ENCODE results near the gene METTL24. TPM values are rescaled to one million over a fixed set of nuclear protein-coding genes. Genes with fewer than 3 reads are reported as not detected.
A peak's percentile ranks its signal among the peaks of the same experiment; 100 is the strongest.

Gene METTL24
- total and polyA plus RNA-seq, 2 of the 8 experiments (the other 6 are each of a cell fraction or from before 2014, with no cell fraction given): 0.30 to 0.39 TPM

GRCh38 chr6:110270165-110270564, 88.0 kb downstream of the METTL24 start:
- 59% methylated on average over 4 of the region's 4 CpGs; no CpG with 5 or more reads in 1 of the 2 experiments for WGBS, 2 experiments (ENCODE audit: extremely low coverage in 1 of 2, insufficient coverage in 1 of 2, insufficient read length in 1 of 2, insufficient replicate concordance in 2 of 2, low coverage in 1 of 2, low lambda C conversion rate in 2 of 2, missing lambda C conversion rate in 1 of 2)
- peak overlapping the region; percentile 14 to 15; a peak in 2 of 4 replicates for H3K4me2 ChIP-seq (ENCODE audit: insufficient read depth in 1 of 2, low read depth in 2 of 2, low read length in 2 of 2)
- CTCF ChIA-PET (ENCODE audit: partially characterized antibody): interaction anchor here (1.5 kb wide), 2 partner anchors 29 to 121 kb away, joined by 3 to 5 read pairs; no protein-coding TSS in a partner anchor
- TF ChIP-seq TCF12 (IDR thresholded peaks at IDR 0.05; ENCODE audit: low read depth, low read length) (no peak), RAD21 (IDR thresholded peaks at IDR 0.05 in 1 of 2, conservative IDR thresholded peaks at IDR 0.05 in 1 of 2; ENCODE audit: low read depth in 2 of 2, low read length in 2 of 2) (peak in 1 of 2 experiments; percentile 7; a peak in 1 of 4 replicates), JUN (IDR thresholded peaks at IDR 0.05; ENCODE audit: low read depth, low read length) (0 out of 2 replicates have a peak, but pooled peaks have one; percentile 23), POLR2A (IDR thresholded peaks at IDR 0.05; ENCODE audit: control extremely low read depth in 1 of 2, low read depth in 2 of 2, low read length in 2 of 2) (peak in 1 of 2 experiments; percentile 33; a peak in 1 of 3 replicates), RBBP5 (IDR thresholded peaks at IDR 0.05; ENCODE audit: borderline replicate concordance, low read depth, low read length) (peak; percentile 84; the same call in 1 of the 2 replicates), SP2 (IDR thresholded peaks at IDR 0.05; ENCODE audit: low read length) (no peak), TAF7 (optimal IDR thresholded peaks at IDR 0.05; ENCODE audit: borderline replicate concordance, low read depth, low read length) (no peak), TAF1 (IDR thresholded peaks at IDR 0.05; ENCODE audit: low read depth, low read length) (peak; percentile 46; the same call in 1 of the 2 replicates), KDM5A (IDR thresholded peaks at IDR 0.05; ENCODE audit: low read length) (no peak), CBX5 (IDR thresholded peaks at IDR 0.05; ENCODE audit: low read depth, low read length) (no peak), E2F6 (IDR thresholded peaks at IDR 0.05) (no peak), POU5F1 (IDR thresholded peaks at IDR 0.05; ENCODE audit: low read depth, low read length) (no peak), EGR1 (IDR thresholded peaks at IDR 0.05; ENCODE audit: borderline replicate concordance, low read depth, low read length) (no peak)

More at GRCh38 chr6:110270165-110270564, 88.0 kb downstream of the METTL24 start:
- Histone ChIP-seq H3K79me1 (ENCODE audit: low read depth, low read length) (no peaks in the 10 kb centered on the region), H2AK5ac (ENCODE audit: low read depth, low read length) (no peak overlapping the region), H4K8ac (ENCODE audit: extremely low read depth, insufficient read depth, low read length) (no peak overlapping the region), H3K23me2 (ENCODE audit: low read depth, low read length) (no peaks in the 10 kb centered on the region), H2BK120ac (replicated peaks; ENCODE audit: low read depth, low read length) (no peak overlapping the region), H3K79me2 (ENCODE audit: control insufficient read depth in 1 of 2, insufficient read depth in 2 of 2, low read length in 2 of 2) (no peaks in the 10 kb centered on the region), H3K56ac (replicated peaks; ENCODE audit: insufficient read length, low read depth, low read length) (no peak overlapping the region), H4K91ac (replicated peaks; ENCODE audit: insufficient read length, low read length) (no peak overlapping the region), H3K27me3 (replicated peaks in 1 of 4; ENCODE audit: control insufficient read depth in 3 of 4, extremely low read depth in 1 of 4, insufficient read depth in 3 of 4, low read length in 3 of 4) (peaks cover 0 to 1% (median 0%) of the 10 kb centered on the region in 4 experiments; a peak in 1 of 7 replicates), H2BK15ac (ENCODE audit: low read length) (no peak overlapping the region), H3K36me3 (ENCODE audit: control insufficient read depth in 2 of 4, insufficient read depth in 4 of 4, low read length in 3 of 4) (no peaks in the 10 kb centered on the region), H3K27ac (ENCODE audit: low read depth, low read length) (peak overlapping the region; percentile 41; the same call in 1 of the 2 replicates), H3K23ac (ENCODE audit: insufficient read length) (no peak overlapping the region), H2AFZ (ENCODE audit: low read length) (peak overlapping the region; percentile 30; the same call in 1 of the 2 replicates), H3K9me3 (ENCODE audit: insufficient read depth in 2 of 2, low read depth in 1 of 2, low read length in 1 of 2) (no peaks in the 10 kb centered on the region), H4K5ac (ENCODE audit: insufficient read length, low read depth, low read length) (no peak overlapping the region), H2BK20ac (ENCODE audit: low read length) (no peak overlapping the region), H3K14ac (ENCODE audit: insufficient read length) (no peak overlapping the region), H3K18ac (ENCODE audit: extremely low read depth, low read length) (no peak overlapping the region), H3K4ac (replicated peaks; ENCODE audit: insufficient read length, low read depth, low read length) (no peak overlapping the region), H4K20me1 (replicated peaks in 1 of 2; ENCODE audit: control insufficient read depth in 1 of 2, insufficient read depth in 2 of 2, low read length in 2 of 2) (no peaks in the 10 kb centered on the region), H2BK12ac (ENCODE audit: low read depth, low read length) (peak overlapping the region; percentile 20; the same call in 1 of the 2 replicates), H2BK5ac (ENCODE audit: low read depth, low read length) (peak overlapping the region; percentile 74; the same call in 1 of the 2 replicates), H3K4me1 (replicated peaks in 1 of 4; ENCODE audit: control insufficient read depth in 3 of 4, insufficient read depth in 4 of 4, low read length in 3 of 4) (peaks cover 0 to 5% (median 3%) of the 10 kb centered on the region in 4 experiments; a peak in 3 of 7 replicates), H3K9ac (replicated peaks in 1 of 4; ENCODE audit: extremely low read depth in 1 of 4, low read depth in 3 of 4, low read length in 3 of 4) (no peak overlapping the region), H3K4me3 (ENCODE audit: extremely low read depth in 1 of 4, insufficient read depth in 2 of 4, low read depth in 3 of 4, low read length in 4 of 4) (peak overlapping the region in 1 of 4 experiments; percentile 38; a peak in 1 of 8 replicates)
- DNase-seq (ENCODE audit: low read depth in 1 of 2, low spot score in 2 of 2) (peak in 1 of 2 experiments; percentile 72), FAIRE-seq (peak; percentile 88)
- POLR2A ChIA-PET (ENCODE audit: partially characterized antibody): interaction anchor here (0.9 to 1.1 kb wide), 2 partner anchors 15 kb away, joined by 4 read pairs; no protein-coding TSS in a partner anchor
